ENCODE results near the gene GMEB1.

The GMEB1 gene

DNA sequence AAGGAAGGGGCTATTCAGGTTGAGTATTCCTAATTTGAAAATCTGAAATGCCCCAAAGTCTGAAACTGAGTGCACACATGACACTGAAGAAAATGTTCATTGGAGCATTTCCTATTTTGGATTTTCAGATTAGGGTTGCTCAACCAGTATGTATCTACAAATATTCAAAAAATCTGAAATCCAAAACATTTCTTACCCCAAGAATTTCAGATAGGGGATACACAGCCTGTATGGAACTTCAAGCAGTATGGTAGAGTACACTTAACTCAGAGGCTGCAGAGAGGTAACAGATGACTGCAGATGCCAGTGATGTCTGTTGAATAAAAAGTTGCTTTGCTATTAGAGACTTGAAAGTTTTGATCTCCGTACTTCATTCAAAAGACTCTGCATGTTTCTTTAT, 87.1 kb downstream of the GMEB1 start:
- Mint-ChIP-seq H3K27me3 (no peaks in the 10 kb centered on the region), H3K4me1 (ENCODE audit: low read depth) (peaks cover 34% of the 10 kb centered on the region), H3K36me3 (peaks cover 6% of the 10 kb centered on the region), H3K27ac (no peak overlapping the region), H3K4me3 (no peak overlapping the region), H3K9me3 (ENCODE audit: low read depth) (no peaks in the 10 kb centered on the region)

- no peak overlapping the region for H3K27ac Mint-ChIP-seq
- peaks cover 2% of the 10 kb centered on the region for H3K36me3 Mint-ChIP-seq
- no peaks in the 10 kb centered on the region for H3K9me3 Mint-ChIP-seq (ENCODE audit: low read depth)
- no peaks in the 10 kb centered on the region for H3K27me3 Mint-ChIP-seq
- peaks cover 28% of the 10 kb centered on the region for H3K4me1 Mint-ChIP-seq (ENCODE audit: low read depth)
- H3K4me3 Mint-ChIP-seq: no peak overlapping the region
These were observed 88.3 kb downstream of the GMEB1 start for GRCh38 chr1:28756846-28757245.

- Mint-ChIP-seq H3K9me3 (ENCODE audit: low read depth) (no peaks in the 10 kb centered on the region), H3K4me3 (no peak overlapping the region), H3K27ac (no peak overlapping the region)
These were observed 89.8 kb downstream of the GMEB1 start for GRCh38 chr1:28758420-28758819.

GRCh38 chr1:28759257-28759656, 90.7 kb downstream of the GMEB1 start:
- Mint-ChIP-seq H3K27ac (no peak overlapping the region), H3K4me3 (no peak overlapping the region)

More at GRCh38 chr1:28758420-28758819, 89.8 kb downstream of the GMEB1 start:
- Mint-ChIP-seq H3K36me3 (peaks cover 2% of the 10 kb centered on the region), H3K27me3 (no peaks in the 10 kb centered on the region), H3K4me1 (ENCODE audit: low read depth) (peaks cover 23% of the 10 kb centered on the region)

DNA sequence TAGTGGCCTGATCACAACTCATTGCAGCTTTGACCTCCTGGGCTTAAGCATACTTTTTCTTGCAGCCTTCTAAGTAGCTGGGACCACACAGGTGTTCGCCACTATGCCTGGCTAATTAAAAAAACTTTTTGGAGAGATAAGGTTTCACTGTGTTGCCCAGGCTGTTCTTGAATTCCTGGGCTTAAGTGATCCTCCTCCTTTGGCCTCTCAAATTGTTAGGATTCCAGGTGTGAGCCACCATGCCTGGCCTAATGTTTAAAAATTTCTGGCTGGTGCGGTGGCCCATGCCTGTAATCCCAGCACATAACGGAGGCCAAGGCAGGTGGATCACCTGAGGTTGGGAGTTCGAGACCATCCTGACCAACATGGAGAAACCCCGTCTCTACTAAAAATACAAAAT, 92.6 kb downstream of the GMEB1 start:
- H3K4me1 Mint-ChIP-seq (ENCODE audit: low read depth): peaks cover 32% of the 10 kb centered on the region
- H3K27ac Mint-ChIP-seq: no peak overlapping the region
- H3K4me3 Mint-ChIP-seq: no peak overlapping the region
- peaks cover 2% of the 10 kb centered on the region for H3K36me3 Mint-ChIP-seq
- H3K27me3 Mint-ChIP-seq: no peaks in the 10 kb centered on the region
- H3K9me3 Mint-ChIP-seq (ENCODE audit: low read depth): no peaks in the 10 kb centered on the region

More at GRCh38 chr1:28759257-28759656, 90.7 kb downstream of the GMEB1 start:
- H3K9me3 Mint-ChIP-seq (ENCODE audit: low read depth): no peaks in the 10 kb centered on the region
- H3K27me3 Mint-ChIP-seq: no peaks in the 10 kb centered on the region
- peaks cover 23% of the 10 kb centered on the region for H3K4me1 Mint-ChIP-seq (ENCODE audit: low read depth)
- peaks cover 2% of the 10 kb centered on the region for H3K36me3 Mint-ChIP-seq

GRCh38 chr1:28766532-28767183, 98.1 kb downstream of the GMEB1 start:
- Mint-ChIP-seq H3K4me3 (no peak overlapping the region), H3K9me3 (ENCODE audit: low read depth) (no peaks in the 10 kb centered on the region), H3K27me3 (no peaks in the 10 kb centered on the region), H3K36me3 (peaks cover 2% of the 10 kb centered on the region), H3K27ac (peak overlapping the region; percentile 58), H3K4me1 (ENCODE audit: low read depth) (peaks cover 18% of the 10 kb centered on the region)

Measured in activated naive CD8-positive, alpha-beta T cell (primary cell).